ENCODE measurements around the gene ANKRD44.

DNA sequence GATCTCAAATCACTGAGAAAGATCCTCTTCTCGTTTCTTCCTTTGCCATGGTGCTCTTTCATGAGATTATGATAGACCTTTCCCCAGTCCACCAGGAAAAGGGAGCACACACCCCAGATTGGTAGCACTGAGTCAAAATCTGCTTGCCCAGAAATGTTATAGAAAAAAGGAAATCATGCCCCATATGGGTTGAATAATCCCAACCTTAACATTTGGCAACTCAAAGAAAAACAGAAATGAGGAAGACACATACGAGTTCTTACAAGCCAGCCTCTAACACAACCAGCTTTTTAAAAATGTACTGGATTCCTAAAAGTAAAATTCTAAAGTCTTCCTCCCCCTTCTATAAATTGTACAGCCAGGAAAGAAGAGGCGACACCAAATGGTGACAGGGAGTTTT lies 103.0 kb downstream of the ANKRD44 start:
- no peak for TF ChIP-seq YY1 (IDR thresholded peaks at IDR 0.05; ENCODE audit: insufficient read depth, insufficient read length)
- TF ChIP-seq SUZ12 (IDR thresholded peaks at IDR 0.05; ENCODE audit: extremely low read depth, insufficient read depth, insufficient read length): no peak
